Spleen (tissue), 3 donors: ENCODE data around the gene SHTN1.

Source experiments
- POLR2A ChIP-seq, 3 donors: fragments of 450-650 bp; IDR thresholded peaks; one replicate each; pipeline ENCODE4 v1.5.1; 2017; ENCODE audit warnings: antibody characterized with exemption in 3 of 3, mild to moderate bottlenecking in 1 of 3
- POLR2AphosphoS5 ChIP-seq, 3 donors: sonication (generic); formaldehyde crosslinking; IDR thresholded peaks; one replicate each; pipeline ENCODE4 v1.5.1; 2017; ENCODE audit warnings: antibody characterized with exemption in 3 of 3

- no peak for TF ChIP-seq POLR2A (IDR thresholded peaks at IDR 0.05)
- no peak for TF ChIP-seq POLR2AphosphoS5 (IDR thresholded peaks at IDR 0.05)
These were observed 127.6 kb downstream of the SHTN1 start for GRCh38 chr10:116877391-116877790.
